Activated T-helper 17 cell treated with anti-CD3 and anti-CD28 coated beads, Interleukin-2, amount 50 U/mL, for 72 hours (primary cell): ENCODE results near the gene DGCR6L. TPM values are rescaled to one million over a fixed set of nuclear protein-coding genes. Genes with fewer than 3 reads are reported as not detected.
A peak's percentile ranks its signal among the peaks of the same experiment; 100 is the strongest.
"Not testable (repeated sequence)": the region's sequence is repeated elsewhere in the genome, so short reads cannot be mapped to it uniquely, and the experiment has no call there.

ENCODE experiments used
- ATAC-seq: fragments of 150-1000 bp; cut with Tn5 transposase; replicated peaks from 2 replicates; pipeline ENCODE4 v1.10.0; 2021; ENCODE audit warnings: mild to moderate bottlenecking, moderate library complexity
- H3K27ac Mint-ChIP-seq: one replicate; pipeline ENCODE4 v1.8.0; 2022; ENCODE audit warnings: mixed read lengths
- H3K27me3 Mint-ChIP-seq: one replicate; pipeline ENCODE4 v1.8.0; 2022; ENCODE audit warnings: mixed read lengths
- H3K36me3 Mint-ChIP-seq: one replicate; pipeline ENCODE4 v1.8.0; 2022; ENCODE audit warnings: low read depth, mild to moderate bottlenecking, mixed read lengths
- H3K4me1 Mint-ChIP-seq: one replicate; pipeline ENCODE4 v1.8.0; 2022; ENCODE audit warnings: mixed read lengths
- H3K4me3 Mint-ChIP-seq: one replicate; pipeline ENCODE4 v1.8.0; 2022; ENCODE audit warnings: mild to moderate bottlenecking, mixed read lengths
- H3K9me3 Mint-ChIP-seq: one replicate; pipeline ENCODE4 v1.8.0; 2022; ENCODE audit warnings: mixed read lengths
- total RNA-seq, 2 donors: library from RNA; stranded (reverse); gene quantifications; one replicate each; pipeline ENCODE4 v1.2.3, GENCODE V29; 2022

Gene DGCR6L
- total RNA-seq, 2 donors from 2014 or later, result 20.5 to 29.2 TPM

- no peak for ATAC-seq
- Mint-ChIP-seq H3K36me3 (no peaks in the 10 kb centered on the region), H3K4me3 (no peak overlapping the region), H3K27me3 (no peaks in the 10 kb centered on the region), H3K9me3 (no peaks in the 10 kb centered on the region), H3K27ac (no peak overlapping the region), H3K4me1 (no peaks in the 10 kb centered on the region)
Measured at GRCh38 chr22:20354238-20354975, 34.5 kb upstream of the DGCR6L start.

- not testable (repeated sequence) for ATAC-seq, H3K4me1 Mint-ChIP-seq, H3K27me3 Mint-ChIP-seq, H3K27ac Mint-ChIP-seq, H3K36me3 Mint-ChIP-seq, H3K9me3 Mint-ChIP-seq, H3K4me3 Mint-ChIP-seq
Measured at GRCh38 chr22:20352536-20352935, 32.7 kb upstream of the DGCR6L start.

- ATAC-seq, H3K9me3 Mint-ChIP-seq, H3K27me3 Mint-ChIP-seq, H3K4me1 Mint-ChIP-seq, H3K36me3 Mint-ChIP-seq, H3K4me3 Mint-ChIP-seq, H3K27ac Mint-ChIP-seq: not testable (repeated sequence)
Measured at GRCh38 chr22:20346553-20346952, 26.7 kb upstream of the DGCR6L start.

- H3K9me3 Mint-ChIP-seq, H3K4me1 Mint-ChIP-seq, H3K36me3 Mint-ChIP-seq, H3K4me3 Mint-ChIP-seq, H3K27me3 Mint-ChIP-seq, H3K27ac Mint-ChIP-seq, ATAC-seq: not testable (repeated sequence)
Measured at GRCh38 chr22:20338291-20338690, 18.4 kb upstream of the DGCR6L start.

- H3K4me3 Mint-ChIP-seq, H3K27ac Mint-ChIP-seq, H3K9me3 Mint-ChIP-seq, H3K4me1 Mint-ChIP-seq, H3K27me3 Mint-ChIP-seq, H3K36me3 Mint-ChIP-seq, ATAC-seq: not testable (repeated sequence)
Measured at GRCh38 chr22:20337807-20338206, 17.9 kb upstream of the DGCR6L start.

GRCh38 chr22:20336561-20336960 lies 16.7 kb upstream of the DGCR6L start:
- H3K9me3 Mint-ChIP-seq, ATAC-seq, H3K27ac Mint-ChIP-seq, H3K36me3 Mint-ChIP-seq, H3K4me1 Mint-ChIP-seq, H3K4me3 Mint-ChIP-seq, H3K27me3 Mint-ChIP-seq: not testable (repeated sequence)

GRCh38 chr22:20328569-20328930 lies 8.7 kb upstream of the DGCR6L start:
- ATAC-seq, H3K4me1 Mint-ChIP-seq, H3K36me3 Mint-ChIP-seq, H3K27me3 Mint-ChIP-seq, H3K9me3 Mint-ChIP-seq: not testable (repeated sequence)
- peak overlapping the region; percentile 94 for H3K27ac Mint-ChIP-seq
- H3K4me3 Mint-ChIP-seq, result peak overlapping the region; percentile 86

GRCh38 chr22:20325996-20326395 lies 6.1 kb upstream of the DGCR6L start:
- not testable (repeated sequence) for H3K27me3 Mint-ChIP-seq, H3K4me3 Mint-ChIP-seq, H3K36me3 Mint-ChIP-seq, H3K9me3 Mint-ChIP-seq, ATAC-seq
- peaks cover 20% of the 10 kb centered on the region for H3K4me1 Mint-ChIP-seq
- peak overlapping the region; percentile 38 for H3K27ac Mint-ChIP-seq

- peaks cover 20% of the 10 kb centered on the region for H3K4me1 Mint-ChIP-seq
- peak; percentile 72 for ATAC-seq
- no peaks in the 10 kb centered on the region for H3K27me3 Mint-ChIP-seq
- no peaks in the 10 kb centered on the region for H3K36me3 Mint-ChIP-seq
- H3K4me3 Mint-ChIP-seq, result peak overlapping the region; percentile 79
- peak overlapping the region; percentile 92 for H3K27ac Mint-ChIP-seq
- no peaks in the 10 kb centered on the region for H3K9me3 Mint-ChIP-seq
Measured at GRCh38 chr22:20324139-20324516, 4.3 kb upstream of the DGCR6L start.

- H3K9me3 Mint-ChIP-seq, H3K27ac Mint-ChIP-seq, H3K27me3 Mint-ChIP-seq, H3K36me3 Mint-ChIP-seq, ATAC-seq: not testable (repeated sequence)
- Mint-ChIP-seq H3K4me1 (peaks cover 20% of the 10 kb centered on the region), H3K4me3 (peak overlapping the region; percentile 97)
Measured at GRCh38 chr22:20321552-20322211, 1.8 kb upstream of the DGCR6L start.

GRCh38 chr22:20320659-20321551 lies 1.0 kb upstream of the DGCR6L start:
- H3K4me1 Mint-ChIP-seq, result peaks cover 20% of the 10 kb centered on the region

GRCh38 chr22:20319041-20319744 lies 667 bp downstream of the DGCR6L start:
- peak; percentile 0 for ATAC-seq
- no peaks in the 10 kb centered on the region for H3K9me3 Mint-ChIP-seq
- peak overlapping the region; percentile 48 for H3K27ac Mint-ChIP-seq
- H3K27me3 Mint-ChIP-seq, result no peaks in the 10 kb centered on the region
- H3K4me1 Mint-ChIP-seq, result peaks cover 20% of the 10 kb centered on the region
- no peaks in the 10 kb centered on the region for H3K36me3 Mint-ChIP-seq
- peak overlapping the region; percentile 97 for H3K4me3 Mint-ChIP-seq

More at GRCh38 chr22:20320659-20321551, 1.0 kb upstream of the DGCR6L start:
- H3K27ac Mint-ChIP-seq, result peak overlapping the region; percentile 94
- not testable (repeated sequence) for ATAC-seq, H3K9me3 Mint-ChIP-seq, H3K36me3 Mint-ChIP-seq, H3K27me3 Mint-ChIP-seq
- H3K4me3 Mint-ChIP-seq, result peak overlapping the region; percentile 97

- H3K9me3 Mint-ChIP-seq, H3K36me3 Mint-ChIP-seq, H3K27ac Mint-ChIP-seq, ATAC-seq, H3K27me3 Mint-ChIP-seq: not testable (repeated sequence)
- peaks cover 18% of the 10 kb centered on the region for H3K4me1 Mint-ChIP-seq
- H3K4me3 Mint-ChIP-seq, result peak overlapping the region; percentile 97
Measured at GRCh38 chr22:20318043-20318688, 1.7 kb downstream of the DGCR6L start.
